Esophagus squamous epithelium (tissue), 5 donors: Measurements from ENCODE around the gene CTSH. TPM values are rescaled to one million over a fixed set of nuclear protein-coding genes. Genes with fewer than 3 reads are reported as not detected.

Source experiments
- DNase-seq: peaks from one replicate; lab custom pipeline; 2025; lab: John Stamatoyannopoulos, UW
- H3K27ac ChIP-seq, 4 donors: fragments of 200-600 bp; sonication (generic); one replicate each; pipeline ENCODE4 v1.5.1; 2016 to 2019; ENCODE audit warnings: mild to moderate bottlenecking in 1 of 4
- H3K27me3 ChIP-seq, 4 donors: fragments of 200-600 bp; sonication (generic); 1 replicate in 3 of 4; 2 replicates in 1 of 4; pipeline versions ENCODE4 v1.5.1 to v1.6.0; 2017 to 2021; ENCODE audit warnings: antibody characterized with exemption in 1 of 4
- H3K36me3 ChIP-seq, 3 donors: fragments of 200-600 bp; sonication (generic); one replicate each; pipeline ENCODE4 v1.5.1; 2016 to 2019
- H3K4me1 ChIP-seq, 3 donors: fragments of 200-600 bp; sonication (generic); one replicate each; pipeline ENCODE4 v1.5.1; 2017 to 2019
- H3K4me3 ChIP-seq, 4 donors: fragments of 200-600 bp; sonication (generic); 1 replicate in 3 of 4; 2 replicates in 1 of 4; pipeline ENCODE4 v1.5.1; 2016 to 2019; ENCODE audit warnings: mild to moderate bottlenecking in 2 of 4, moderate library complexity in 1 of 4
- H3K9me3 ChIP-seq, 3 donors: fragments of 200-600 bp; sonication (generic); one replicate each; pipeline ENCODE4 v1.5.1; 2016 to 2019
- CTCF ChIP-seq, 6 experiments: fragments of 450-650 bp in 4 of 6; fragments of 200-600 bp in 2 of 6; sonication (generic) in 2 of 6; IDR thresholded peaks; one replicate each; pipeline ENCODE4 v1.5.1; 2016 to 2019; ENCODE audit warnings: antibody characterized with exemption in 6 of 6, mild to moderate bottlenecking in 4 of 6, moderate library complexity in 4 of 6
- POLR2A ChIP-seq, 4 donors: fragments of 450-650 bp; IDR thresholded peaks; one replicate each; pipeline ENCODE4 v1.6.1; 2017; ENCODE audit warnings: antibody characterized with exemption in 4 of 4, mild to moderate bottlenecking in 4 of 4, moderate library complexity in 3 of 4
- WGBS, 2 donors: methylation state at CpG; one replicate each; pipeline ENCODE4 v1.1.5; 2018; 5-methylcytosine and 5-hydroxymethylcytosine counted together
- intact Hi-C: fragments of 100-400 bp; cut with DNase I; formaldehyde crosslinking; loops from one replicate; pipeline ENCODE4 v1.15.0; 2022
- total RNA-seq, 4 donors: library from RNA; depleted of rRNA; stranded (reverse); fragments of >200 nt; gene quantifications; one replicate each; pipeline ENCODE4 v1.1.0, GENCODE V29; 2016
- donor health status: DM: yes; HTN: yes; CAD: no.

CTSH gene
- total RNA-seq, 4 donors from 2014 or later, result 19.7 to 115 (median 69.6) TPM

DNA sequence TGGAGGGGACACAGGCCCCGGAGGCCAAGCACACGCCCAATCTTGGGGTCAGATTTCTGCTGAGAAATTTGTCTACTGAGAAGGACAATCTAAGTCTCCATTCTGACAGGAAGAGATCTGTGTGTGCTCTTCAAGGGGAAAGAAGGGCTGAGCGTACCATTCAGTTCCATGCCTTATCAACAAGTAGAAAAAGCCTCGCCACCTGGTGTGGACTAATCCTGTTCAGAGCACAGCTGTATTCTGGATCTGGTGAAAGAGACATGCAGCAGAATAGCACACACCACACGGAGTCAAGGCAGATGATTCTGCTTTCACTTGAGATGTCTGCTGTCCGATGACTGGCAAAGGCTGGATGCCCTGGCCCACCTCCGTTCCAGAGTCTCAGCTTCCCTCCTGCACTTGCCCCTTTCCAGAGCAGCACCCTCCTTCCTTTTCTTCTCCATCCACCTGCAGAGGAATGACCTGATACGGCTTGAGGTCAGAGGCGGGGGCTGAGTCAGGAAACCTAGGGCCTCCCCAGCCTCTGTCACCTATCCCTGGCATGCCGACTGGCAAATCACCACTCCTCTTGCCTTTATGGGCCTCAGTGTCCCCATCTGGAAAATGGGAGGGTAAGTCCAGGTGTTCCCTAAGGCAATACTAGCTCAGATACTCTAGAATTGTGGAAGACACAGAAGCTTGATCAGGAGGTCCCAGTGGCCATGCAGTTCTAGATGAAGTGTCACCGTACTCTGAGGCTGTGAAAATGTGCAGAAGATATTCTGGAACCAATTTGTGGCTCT lies 36.9 kb upstream of the CTSH start:
- H3K4me3 ChIP-seq, result no peak overlapping the region
- no peak overlapping the region for H3K27ac ChIP-seq
- intact Hi-C loops, result loop anchor here (5.0 kb wide), 1 partner anchor 69 kb away; no protein-coding TSS in a partner anchor
- H3K36me3 ChIP-seq, result no peaks in the 10 kb centered on the region
- TF ChIP-seq POLR2A (IDR thresholded peaks at IDR 0.05) (no peak), CTCF (IDR thresholded peaks at IDR 0.05) (no peak)
- peaks cover 0 to 8% (median 3%) of the 10 kb centered on the region in 3 donors for H3K4me1 ChIP-seq
- H3K27me3 ChIP-seq, result no peaks in the 10 kb centered on the region
- DNase-seq, result no peak
- 89 to 98% methylated on average over 7 to 11 of the region's 11 CpGs for WGBS, 2 donors
- no peaks in the 10 kb centered on the region for H3K9me3 ChIP-seq

DNA sequence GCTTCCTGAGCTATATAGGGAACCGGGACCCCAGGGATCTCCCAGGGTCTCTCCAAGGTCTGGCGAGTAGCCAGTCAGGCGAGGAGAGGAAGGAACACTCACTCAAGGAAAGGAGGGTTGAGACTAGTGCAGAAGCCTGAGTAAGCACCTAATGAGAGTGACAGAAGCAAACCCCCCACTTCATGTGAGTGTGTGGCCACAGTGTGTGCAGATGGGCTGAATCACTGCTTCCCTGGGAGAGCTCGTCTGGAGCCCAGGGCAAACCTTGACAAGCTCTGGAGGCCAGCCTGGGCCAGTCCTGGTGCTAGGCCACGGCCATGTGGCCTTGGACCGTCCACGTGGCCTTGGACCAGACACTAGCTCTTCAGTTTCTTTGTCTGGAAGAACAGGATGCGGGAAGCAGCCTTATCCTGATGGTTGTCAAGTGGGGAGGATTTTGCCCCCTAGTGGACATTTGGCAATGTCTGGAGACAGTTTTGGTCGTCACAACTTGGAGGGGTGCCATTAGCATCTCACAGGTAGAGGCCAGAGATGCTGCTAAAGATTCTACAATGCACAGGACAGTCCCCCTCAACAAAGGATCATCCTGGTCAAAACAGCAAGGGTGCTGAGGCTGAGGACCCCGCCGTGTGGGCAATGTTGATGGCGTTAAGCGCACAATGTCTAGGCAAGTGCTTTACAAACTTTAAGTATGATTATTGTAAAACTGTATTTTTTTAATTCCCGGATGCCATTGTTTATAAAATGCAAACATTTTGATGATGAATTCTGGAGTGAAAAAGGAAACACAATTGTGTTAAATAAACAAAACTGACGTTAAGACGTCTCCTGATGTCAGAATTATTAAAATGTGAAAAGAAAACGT lies 34.8 kb upstream of the CTSH start:
- no peaks in the 10 kb centered on the region for H3K36me3 ChIP-seq
- H3K9me3 ChIP-seq, result no peaks in the 10 kb centered on the region
- intact Hi-C loops, result loop anchor here (5.0 kb wide), 1 partner anchor 67 kb away; no protein-coding TSS in a partner anchor
- H3K27ac ChIP-seq, result no peak overlapping the region
- 59 to 79% methylated on average over 9 to 15 of the region's 17 CpGs for WGBS, 2 donors
- H3K27me3 ChIP-seq, result no peaks in the 10 kb centered on the region
- no peak overlapping the region for H3K4me3 ChIP-seq
- H3K4me1 ChIP-seq, result peaks cover 0 to 8% (median 3%) of the 10 kb centered on the region in 3 donors
- no peak for TF ChIP-seq POLR2A (IDR thresholded peaks at IDR 0.05)
- peak; percentile 17 to 80 (median 68) for TF ChIP-seq CTCF (IDR thresholded peaks at IDR 0.05)
- no peak for DNase-seq

DNA sequence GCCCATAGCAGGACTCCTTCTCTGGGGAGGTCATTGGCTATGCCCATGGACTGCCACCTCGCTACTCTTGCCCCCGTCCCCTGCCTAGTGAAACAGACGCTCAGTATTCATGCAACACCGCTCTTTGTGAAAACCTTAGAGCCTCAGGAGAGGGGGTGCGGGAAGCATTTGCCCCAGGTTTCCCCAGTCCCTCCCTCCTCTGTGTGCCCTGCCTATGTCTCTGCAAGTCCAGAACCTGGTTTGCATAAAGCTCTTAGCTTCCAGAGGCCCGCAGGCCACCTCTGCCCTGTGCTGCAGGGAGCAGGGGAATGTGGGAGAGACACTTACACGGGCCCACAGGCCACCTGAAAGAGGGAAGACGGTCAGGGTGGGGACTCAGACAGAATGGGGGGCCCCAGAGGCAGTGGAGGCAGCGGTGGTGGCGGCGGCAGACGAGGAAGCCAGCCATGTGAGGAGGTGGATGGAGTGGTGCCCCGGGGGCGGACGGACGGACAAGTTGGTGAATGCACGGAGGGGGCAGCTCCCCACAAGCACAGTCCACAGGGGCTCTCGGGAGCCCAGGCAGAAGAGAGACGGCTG lies 33.8 kb upstream of the CTSH start:
- Histone ChIP-seq H3K27me3 (no peaks in the 10 kb centered on the region), H3K9me3 (no peaks in the 10 kb centered on the region), H3K4me3 (no peak overlapping the region), H3K27ac (no peak overlapping the region), H3K36me3 (no peaks in the 10 kb centered on the region), H3K4me1 (peaks cover 0 to 8% (median 3%) of the 10 kb centered on the region in 3 donors)
- TF ChIP-seq CTCF (IDR thresholded peaks at IDR 0.05), result no peak
- TF ChIP-seq POLR2A (IDR thresholded peaks at IDR 0.05), result no peak
- DNase-seq, result no peak
- intact Hi-C loops, result no loop called here
- WGBS, 2 donors, result 80 to 87% methylated on average over 8 to 16 of the region's 19 CpGs

GRCh38 chr15:78977591-78978347 lies 32.9 kb upstream of the CTSH start:
- H3K27me3 ChIP-seq, result no peaks in the 10 kb centered on the region
- no peaks in the 10 kb centered on the region for H3K9me3 ChIP-seq
- DNase-seq, result no peak
- H3K4me3 ChIP-seq, result no peak overlapping the region
- no peak overlapping the region for H3K27ac ChIP-seq
- intact Hi-C loops, result no loop called here
- 86 to 90% methylated on average over 10 of the region's 10 CpGs for WGBS, 2 donors
- H3K36me3 ChIP-seq, result no peaks in the 10 kb centered on the region
- TF ChIP-seq POLR2A (IDR thresholded peaks at IDR 0.05) (no peak), CTCF (IDR thresholded peaks at IDR 0.05) (no peak)
- H3K4me1 ChIP-seq, result peaks cover 0 to 8% (median 3%) of the 10 kb centered on the region in 3 donors
